ENCODE results near the gene SEMA6C.
"Not testable (repeated sequence)": the region's sequence is repeated elsewhere in the genome, so short reads cannot be mapped to it uniquely, and the experiment has no call there.

The SEMA6C gene

DNA sequence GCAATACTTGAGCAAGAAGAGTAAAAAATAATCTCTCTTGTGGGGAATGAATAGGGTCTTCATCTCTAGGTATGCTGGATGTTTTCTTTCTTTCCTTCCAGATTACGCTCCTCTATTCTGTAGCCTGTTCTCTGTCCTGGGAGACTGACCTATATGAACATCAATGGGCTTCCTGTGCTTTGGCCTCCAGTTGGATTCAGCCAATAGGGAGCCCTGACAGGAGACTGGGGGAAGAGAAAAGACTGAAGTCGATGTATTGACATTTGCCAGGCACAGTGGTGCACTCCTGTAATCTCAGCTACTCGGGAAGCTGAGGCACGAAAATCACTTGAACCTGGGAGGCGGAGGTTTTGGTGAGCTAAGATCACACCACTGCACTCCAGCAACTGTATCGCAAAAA is 17.6 kb downstream of the SEMA6C start:
- no peak for DNase-seq

DNA sequence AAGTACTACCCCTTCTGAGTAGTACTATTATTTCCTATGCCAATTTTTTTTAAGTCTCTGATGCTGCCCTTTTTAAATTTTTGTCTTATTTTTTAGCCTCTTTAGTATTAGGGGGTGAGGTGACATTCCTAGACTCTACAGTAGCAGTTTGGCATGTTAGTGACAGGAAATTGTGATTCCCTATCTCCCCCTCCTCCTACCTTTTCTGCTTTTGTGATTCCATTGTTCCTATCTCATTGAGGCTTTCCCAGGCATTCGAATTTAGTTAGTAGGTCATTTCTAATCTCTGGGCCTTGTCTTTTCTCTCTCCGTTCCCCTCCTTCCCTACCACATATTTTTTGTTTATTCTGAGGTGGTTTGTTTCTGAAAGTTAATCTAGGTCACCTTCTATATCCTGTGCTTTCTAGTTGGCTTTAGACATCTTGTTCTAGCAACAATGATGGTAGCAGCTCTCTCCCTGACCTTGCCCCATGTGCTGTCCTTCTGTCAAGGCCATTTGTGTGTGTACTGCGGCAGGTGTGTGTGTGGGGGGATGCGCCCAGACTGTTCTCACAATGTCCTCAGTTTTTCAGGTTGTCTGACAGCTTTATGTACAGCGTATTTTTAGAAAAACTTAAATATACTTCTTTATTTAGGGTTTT is 21.5 kb downstream of the SEMA6C start:
- DNase-seq = no peak

DNA sequence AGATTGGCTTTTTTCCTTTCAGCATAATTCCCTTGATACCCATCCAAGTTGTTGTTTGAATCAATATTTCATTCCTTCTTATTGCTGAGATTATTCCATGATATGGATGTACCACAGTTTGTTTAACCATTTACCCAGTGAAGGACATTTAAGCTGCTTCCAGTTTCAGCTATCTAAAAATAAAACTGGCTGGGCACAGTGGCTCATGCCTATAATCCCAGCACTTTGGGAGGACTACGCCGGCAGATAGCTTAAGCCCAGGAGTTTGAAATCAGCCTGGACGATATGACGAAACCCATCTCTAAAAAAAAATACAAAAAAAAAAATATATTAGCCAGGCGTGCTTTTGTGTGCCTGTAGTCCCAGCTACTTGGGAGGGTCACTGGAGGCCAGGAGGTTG is 32.6 kb downstream of the SEMA6C start:
- DNase-seq = no peak

DNA sequence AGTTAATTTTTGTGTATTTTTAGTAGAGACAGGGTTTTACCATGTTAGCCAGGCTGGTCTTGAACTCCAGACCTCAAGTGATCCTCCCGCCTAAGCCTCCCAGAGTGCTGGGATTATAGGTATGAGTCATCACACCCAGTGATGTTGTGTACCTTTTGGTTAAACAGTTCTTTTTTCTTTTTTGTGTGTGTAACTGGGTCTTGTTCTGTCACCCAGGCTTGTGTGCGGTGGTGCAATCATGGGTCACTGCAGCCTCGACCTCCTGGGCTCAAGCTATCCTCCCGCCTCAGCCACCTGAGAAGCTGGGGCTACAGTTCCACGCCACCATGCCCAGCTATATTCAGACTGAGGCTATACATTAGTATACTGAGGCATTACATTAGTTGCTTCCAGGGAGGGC is 38.1 kb downstream of the SEMA6C start:
- no peak for DNase-seq

DNA sequence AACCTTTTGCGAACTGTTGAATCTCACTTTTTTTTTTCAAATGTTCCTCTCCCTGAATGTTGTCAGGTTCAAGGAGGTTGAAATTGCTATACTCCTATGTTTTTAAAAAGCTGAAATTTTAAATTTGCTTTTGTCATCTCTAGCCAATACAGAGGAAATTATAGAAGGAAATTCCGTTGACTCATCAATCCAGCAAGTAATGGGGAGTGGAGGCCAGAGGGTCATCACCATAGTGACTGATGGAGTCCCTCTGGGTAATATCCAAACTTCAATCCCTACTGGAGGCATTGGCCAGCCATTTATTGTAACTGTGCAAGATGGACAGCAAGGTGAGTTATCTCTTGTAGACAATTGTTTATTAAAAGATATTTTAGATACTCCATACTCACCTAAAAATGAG is 39.5 kb downstream of the SEMA6C start:
- peak; percentile 43 for DNase-seq

DNA sequence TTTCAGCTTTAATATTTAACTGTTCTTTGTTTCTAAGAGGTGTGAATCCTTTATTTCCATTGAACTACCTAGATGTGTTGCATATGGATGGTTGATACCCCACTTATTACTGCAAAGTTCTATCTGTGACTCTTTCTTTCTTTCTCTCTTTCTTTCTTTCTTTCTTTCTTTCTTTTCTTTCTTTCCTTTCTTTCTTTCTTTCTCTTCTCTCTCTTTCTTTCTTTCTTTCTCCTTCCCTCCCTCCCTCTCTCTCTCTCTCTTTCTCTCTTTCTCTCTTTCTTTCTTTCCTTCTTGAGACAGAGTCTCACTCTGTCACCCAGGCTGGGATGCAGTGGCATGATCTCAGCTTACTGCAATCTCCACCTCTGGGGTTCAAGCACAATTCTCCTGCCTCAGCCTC is 41.8 kb downstream of the SEMA6C start:
- no peak for DNase-seq

DNA sequence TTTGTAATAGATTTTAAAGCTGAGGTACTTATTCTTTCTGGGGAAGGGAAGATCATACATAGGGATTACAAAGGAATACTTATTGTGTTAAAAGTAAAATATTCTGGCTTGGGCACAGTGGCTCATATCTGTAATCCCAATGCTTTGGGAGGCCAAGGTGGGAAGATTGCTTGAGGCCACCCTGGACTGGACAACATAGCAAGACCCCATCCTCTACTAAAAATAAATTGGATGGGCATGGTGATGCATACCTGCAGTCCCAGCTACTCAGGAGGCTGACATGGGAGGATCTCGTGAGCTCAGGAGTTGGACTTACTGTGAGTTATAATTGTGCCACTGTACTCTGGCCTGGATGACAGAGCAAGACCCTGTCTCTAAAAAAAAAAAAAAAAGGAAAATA is 48.3 kb downstream of the SEMA6C start:
- DNase-seq = no peak

DNA sequence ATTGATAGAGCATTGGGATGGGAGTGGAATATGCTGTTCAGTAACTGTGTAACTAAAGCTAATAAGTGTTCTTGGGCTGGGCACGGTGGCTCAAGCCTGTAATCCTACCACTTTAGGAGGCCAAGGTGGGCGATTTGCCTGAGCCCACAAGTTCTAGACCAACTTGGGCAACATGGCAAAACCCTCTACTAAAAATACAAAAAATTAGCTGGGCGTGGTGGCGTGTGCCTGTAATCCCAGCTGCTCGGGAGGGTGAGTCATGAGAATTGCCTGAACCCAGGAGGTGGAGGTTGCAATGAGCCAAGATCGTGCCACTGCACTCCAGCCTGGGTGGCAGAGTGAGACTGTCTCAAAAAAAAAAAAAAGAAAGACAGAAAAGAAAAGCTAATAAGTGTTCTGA is 49.0 kb downstream of the SEMA6C start:
- not testable (repeated sequence) for DNase-seq

DNA sequence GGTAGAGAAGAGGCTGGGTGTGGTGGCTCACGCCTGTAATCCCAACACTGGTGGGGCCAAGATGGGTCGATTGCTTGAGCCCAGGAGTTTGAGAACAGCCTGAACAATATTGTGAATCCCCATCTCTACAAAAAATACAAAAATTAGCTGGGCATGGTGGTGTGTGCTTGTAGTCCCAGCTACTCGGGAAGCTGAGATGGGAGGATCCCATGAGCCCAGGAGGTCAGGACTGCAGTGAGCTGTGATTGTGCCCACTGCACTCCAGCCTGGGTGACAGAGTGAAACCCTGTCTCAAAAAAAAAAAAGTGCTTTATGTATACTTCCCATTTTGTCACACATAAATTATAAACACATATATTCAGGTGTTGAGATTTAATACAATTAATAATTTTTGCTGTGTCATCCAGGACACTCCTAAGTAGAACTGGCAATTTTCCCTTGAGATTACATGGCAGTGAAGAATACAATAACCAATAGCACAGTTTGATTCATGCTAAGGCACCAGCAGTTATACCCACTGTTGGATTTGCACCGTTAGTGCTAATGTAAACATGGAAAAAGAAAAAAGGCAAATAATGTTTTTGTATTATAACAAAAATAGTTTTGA is 60.4 kb downstream of the SEMA6C start:
- DNase-seq = no peak
